ENCODE results near the gene SOD3.

- TF ChIP-seq RFX5 (IDR thresholded peaks at IDR 0.05; ENCODE audit: low read depth, low read length) (no peak), ELK1 (IDR thresholded peaks at IDR 0.05; ENCODE audit: borderline replicate concordance, low read depth, low read length) (no peak), CEBPB (IDR thresholded peaks at IDR 0.05; ENCODE audit: low read depth, low read length) (no peak), NFE2L2 (IDR thresholded peaks at IDR 0.05; ENCODE audit: low read depth, low read length) (no peak), POLR2A (IDR thresholded peaks at IDR 0.05; ENCODE audit: low read depth, low read length) (no peak), SMC3 (IDR thresholded peaks at IDR 0.05; ENCODE audit: low read depth, low read length) (no peak), CHD1 (IDR thresholded peaks at IDR 0.05; ENCODE audit: low read depth, low read length) (no peak), RCOR1 (IDR thresholded peaks at IDR 0.05; ENCODE audit: insufficient replicate concordance, low read length) (no peak), MAZ (IDR thresholded peaks at IDR 0.05; ENCODE audit: borderline replicate concordance, low read depth, low read length) (no peak), FOS (IDR thresholded peaks at IDR 0.05; ENCODE audit: low read depth, low read length) (no peak), RAD21 (IDR thresholded peaks at IDR 0.05; ENCODE audit: low read length) (no peak), MAFK (IDR thresholded peaks at IDR 0.05; ENCODE audit: low read depth, low read length) (no peak)
- TF ChIP-seq, protein P1, sequence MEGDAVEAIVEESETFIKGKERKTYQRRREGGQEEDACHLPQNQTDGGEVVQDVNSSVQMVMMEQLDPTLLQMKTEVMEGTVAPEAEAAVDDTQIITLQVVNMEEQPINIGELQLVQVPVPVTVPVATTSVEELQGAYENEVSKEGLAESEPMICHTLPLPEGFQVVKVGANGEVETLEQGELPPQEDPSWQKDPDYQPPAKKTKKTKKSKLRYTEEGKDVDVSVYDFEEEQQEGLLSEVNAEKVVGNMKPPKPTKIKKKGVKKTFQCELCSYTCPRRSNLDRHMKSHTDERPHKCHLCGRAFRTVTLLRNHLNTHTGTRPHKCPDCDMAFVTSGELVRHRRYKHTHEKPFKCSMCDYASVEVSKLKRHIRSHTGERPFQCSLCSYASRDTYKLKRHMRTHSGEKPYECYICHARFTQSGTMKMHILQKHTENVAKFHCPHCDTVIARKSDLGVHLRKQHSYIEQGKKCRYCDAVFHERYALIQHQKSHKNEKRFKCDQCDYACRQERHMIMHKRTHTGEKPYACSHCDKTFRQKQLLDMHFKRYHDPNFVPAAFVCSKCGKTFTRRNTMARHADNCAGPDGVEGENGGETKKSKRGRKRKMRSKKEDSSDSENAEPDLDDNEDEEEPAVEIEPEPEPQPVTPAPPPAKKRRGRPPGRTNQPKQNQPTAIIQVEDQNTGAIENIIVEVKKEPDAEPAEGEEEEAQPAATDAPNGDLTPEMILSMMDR (conservative IDR thresholded peaks at IDR 0.05; ENCODE audit: low read depth, low read length) = no peak
- TF ChIP-seq, protein P2, sequence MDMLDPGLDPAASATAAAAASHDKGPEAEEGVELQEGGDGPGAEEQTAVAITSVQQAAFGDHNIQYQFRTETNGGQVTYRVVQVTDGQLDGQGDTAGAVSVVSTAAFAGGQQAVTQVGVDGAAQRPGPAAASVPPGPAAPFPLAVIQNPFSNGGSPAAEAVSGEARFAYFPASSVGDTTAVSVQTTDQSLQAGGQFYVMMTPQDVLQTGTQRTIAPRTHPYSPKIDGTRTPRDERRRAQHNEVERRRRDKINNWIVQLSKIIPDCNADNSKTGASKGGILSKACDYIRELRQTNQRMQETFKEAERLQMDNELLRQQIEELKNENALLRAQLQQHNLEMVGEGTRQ (IDR thresholded peaks at IDR 0.05; ENCODE audit: low read depth, low read length) = no peak
Measured at GRCh38 chr4:24846716-24847115, 51.3 kb downstream of the SOD3 start.
